Stomach (tissue), 9 donors: ENCODE data around the gene MAN1B1. TPM values are rescaled to one million over a fixed set of nuclear protein-coding genes. Genes with fewer than 3 reads are reported as not detected.

Source experiments
- DNase-seq, 2 donors: peaks; one replicate each; pipeline versions ENCODE4 v3.0.0 to v3.0.0-alpha.2; 2013 to 2019
- H3K27ac ChIP-seq, 5 donors: fragments of 200-600 bp in 4 of 5; sonication (generic) in 4 of 5; one replicate each; pipeline ENCODE4 v1.5.1; 2013 to 2019; ENCODE audit warnings: mild to moderate bottlenecking in 1 of 5, moderate library complexity in 1 of 5
- H3K27me3 ChIP-seq, 3 donors: fragments of 200-600 bp; sonication (generic); one replicate each; pipeline ENCODE4 v1.5.1; 2017 to 2019; ENCODE audit warnings: mixed run types in 1 of 3
- H3K36me3 ChIP-seq, 4 donors: fragments of 200-600 bp; sonication (generic); 1 replicate in 3 of 4; 2 replicates in 1 of 4; pipeline ENCODE4 v1.5.1; 2016 to 2019
- H3K4me1 ChIP-seq, 4 donors: fragments of 200-600 bp; sonication (generic); one replicate each; pipeline ENCODE4 v1.5.1; 2016 to 2019
- H3K4me3 ChIP-seq, 4 donors: fragments of 200-600 bp; sonication (generic) in 3 of 4; one replicate each; pipeline ENCODE4 v1.5.1; 2016 to 2019; ENCODE audit warnings: mild to moderate bottlenecking in 1 of 4
- H3K9me3 ChIP-seq, 4 donors: fragments of 200-600 bp; sonication (generic); one replicate each; pipeline ENCODE4 v1.5.1; 2016 to 2019
- EP300 ChIP-seq: sonication (generic); formaldehyde crosslinking; IDR thresholded peaks from one replicate; pipeline ENCODE4 v1.6.1; 2017; ENCODE audit warnings: antibody characterized with exemption
- POLR2A ChIP-seq, 4 donors: fragments of 450-650 bp; IDR thresholded peaks; one replicate each; pipeline ENCODE4 v1.6.1; 2016; ENCODE audit warnings: antibody characterized with exemption in 4 of 4, control low read depth in 2 of 4, mild to moderate bottlenecking in 1 of 4, moderate library complexity in 1 of 4
- POLR2AphosphoS5 ChIP-seq, 3 donors: sonication (generic); formaldehyde crosslinking; IDR thresholded peaks; one replicate each; pipeline ENCODE4 v1.6.1; 2016; ENCODE audit warnings: antibody characterized with exemption in 3 of 3
- WGBS, 5 donors: extraction: QIAGEN DNeasy Blood & Tissue Kit in 3 of 5; methylation state at CpG; one replicate each; pipeline versions ENCODE4 v1.1.5 to v1.1.7; 2013 to 2018; 5-methylcytosine and 5-hydroxymethylcytosine counted together
- intact Hi-C: fragments of 100-400 bp; cut with DNase I; formaldehyde crosslinking; loops from one replicate; pipeline ENCODE4 v1.15.1; 2023; ENCODE audit warnings: low total_unique reads
- polyA plus RNA-seq, 3 donors: library from polyadenylated mRNA; stranded (reverse); fragments of 200-250 nt; gene quantifications; one replicate each; pipeline ENCODE4 v1.2.3, GENCODE V29; 2013
- total RNA-seq, 5 donors: library from RNA; depleted of rRNA; stranded (reverse); fragments of >200 nt; gene quantifications; one replicate each; pipeline versions ENCODE4 v1.1.0 to v1.2.3, GENCODE V29; 2014 to 2016
- TF ChIP-seq, protein P1 (sequence below), 7 experiments: fragments of 450-650 bp in 4 of 7; fragments of 200-600 bp in 3 of 7; sonication (generic) in 3 of 7; IDR thresholded peaks; one replicate each; pipeline ENCODE4 v1.5.1; 2016 to 2019; ENCODE audit warnings: antibody characterized with exemption in 7 of 7, control low read depth in 2 of 7, mild to moderate bottlenecking in 1 of 7
- donor health status: healthy with polysubstance abuse.
- donor health status: Bipolar disorder and iron deficiency.
- donor health status: healthy.

The MAN1B1 gene
- total and polyA plus RNA-seq, 8 donors: 4.7 to 167 (median 39.8) TPM

GRCh38 chr9:137114220-137114612, 27.4 kb downstream of the MAN1B1 start:
- no peaks in the 10 kb centered on the region for H3K9me3 ChIP-seq
- DNase-seq: peak in 1 of 2 donors; percentile 39
- intact Hi-C loops: loop anchor here (10.0 kb wide), 1 partner anchor 71 kb away; the partner anchor contains the start of genes ANAPC2 and SSNA1
- H3K4me3 ChIP-seq: peak overlapping the region; percentile 76 to 83 (median 78)
- WGBS, 5 donors: 0 to 4% (median 1%) methylated on average over 11 to 45 of the region's 45 CpGs
- TF ChIP-seq POLR2A (IDR thresholded peaks at IDR 0.05) (no peak), POLR2AphosphoS5 (IDR thresholded peaks at IDR 0.05) (no peak), EP300 (no peak)
- TF ChIP-seq, protein P1, sequence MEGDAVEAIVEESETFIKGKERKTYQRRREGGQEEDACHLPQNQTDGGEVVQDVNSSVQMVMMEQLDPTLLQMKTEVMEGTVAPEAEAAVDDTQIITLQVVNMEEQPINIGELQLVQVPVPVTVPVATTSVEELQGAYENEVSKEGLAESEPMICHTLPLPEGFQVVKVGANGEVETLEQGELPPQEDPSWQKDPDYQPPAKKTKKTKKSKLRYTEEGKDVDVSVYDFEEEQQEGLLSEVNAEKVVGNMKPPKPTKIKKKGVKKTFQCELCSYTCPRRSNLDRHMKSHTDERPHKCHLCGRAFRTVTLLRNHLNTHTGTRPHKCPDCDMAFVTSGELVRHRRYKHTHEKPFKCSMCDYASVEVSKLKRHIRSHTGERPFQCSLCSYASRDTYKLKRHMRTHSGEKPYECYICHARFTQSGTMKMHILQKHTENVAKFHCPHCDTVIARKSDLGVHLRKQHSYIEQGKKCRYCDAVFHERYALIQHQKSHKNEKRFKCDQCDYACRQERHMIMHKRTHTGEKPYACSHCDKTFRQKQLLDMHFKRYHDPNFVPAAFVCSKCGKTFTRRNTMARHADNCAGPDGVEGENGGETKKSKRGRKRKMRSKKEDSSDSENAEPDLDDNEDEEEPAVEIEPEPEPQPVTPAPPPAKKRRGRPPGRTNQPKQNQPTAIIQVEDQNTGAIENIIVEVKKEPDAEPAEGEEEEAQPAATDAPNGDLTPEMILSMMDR (IDR thresholded peaks at IDR 0.05): no peak
- H3K4me1 ChIP-seq: peaks cover 8 to 26% (median 22%) of the 10 kb centered on the region in 4 donors
- H3K27ac ChIP-seq: peak overlapping the region in 4 of 5 donors; percentile 5 to 67 (median 48)
- peaks cover 0 to 28% (median 0%) of the 10 kb centered on the region in 3 donors for H3K27me3 ChIP-seq
- H3K36me3 ChIP-seq: peaks cover 3 to 41% (median 39%) of the 10 kb centered on the region in 4 donors

- DNase-seq: peak; percentile 76 to 86
- intact Hi-C loops: loop anchor here (5.0 to 10.0 kb wide), 2 partner anchors 70 to 112 kb away; partner anchors contain the start of genes ANAPC2, CYSRT1, RNF224 and SSNA1
- peak within 1 kb of the TSS in 4 of 5 donors; percentile 5 to 67 (median 48) for H3K27ac ChIP-seq
- H3K36me3 ChIP-seq: peaks cover 3 to 36% (median 33%) of the 10 kb centered on the region in 4 donors
- peak within 1 kb of the TSS; percentile 76 to 83 (median 78) for H3K4me3 ChIP-seq
- H3K27me3 ChIP-seq: peaks cover 0 to 28% (median 0%) of the 10 kb centered on the region in 3 donors
- TF ChIP-seq, protein P1 (IDR thresholded peaks at IDR 0.05): no peak
- peak in 1 of 3 donors; percentile 31 for TF ChIP-seq POLR2AphosphoS5 (IDR thresholded peaks at IDR 0.05)
- no peaks in the 10 kb centered on the region for H3K9me3 ChIP-seq
- H3K4me1 ChIP-seq: peaks cover 8 to 26% (median 22%) of the 10 kb centered on the region in 4 donors
- WGBS, 5 donors: 1 to 9% (median 3%) methylated on average over 19 to 70 of the region's 70 CpGs
Observed at GRCh38 chr9:137114613-137115393, 28.0 kb downstream of the MAN1B1 start, which contains the start of gene DPP7. DPP7 (minus strand) TSS chr9:137114733; CDS start chr9:137114713, 20 bp downstream.

GRCh38 chr9:137115394-137116026, 28.7 kb downstream of the MAN1B1 start:
- Histone ChIP-seq H3K4me3 (peak overlapping the region in 1 of 4 donors; percentile 80), H3K9me3 (no peaks in the 10 kb centered on the region), H3K36me3 (peaks cover 3 to 28% (median 26%) of the 10 kb centered on the region in 4 donors), H3K27me3 (peaks cover 0 to 28% (median 0%) of the 10 kb centered on the region in 3 donors), H3K4me1 (peaks cover 8 to 26% (median 22%) of the 10 kb centered on the region in 4 donors), H3K27ac (no peak overlapping the region)
- TF ChIP-seq EP300 (no peak), POLR2AphosphoS5 (IDR thresholded peaks at IDR 0.05) (no peak), POLR2A (IDR thresholded peaks at IDR 0.05) (no peak)
- TF ChIP-seq, protein P1 (IDR thresholded peaks at IDR 0.05): no peak
- 60 to 74% (median 69%) methylated on average over 14 to 21 of the region's 21 CpGs for WGBS, 5 donors
- intact Hi-C loops: loop anchor here (5.0 to 10.0 kb wide), 2 partner anchors 69 to 112 kb away; partner anchors contain the start of genes ANAPC2, CYSRT1, RNF224 and SSNA1
- no peak for DNase-seq

DNA sequence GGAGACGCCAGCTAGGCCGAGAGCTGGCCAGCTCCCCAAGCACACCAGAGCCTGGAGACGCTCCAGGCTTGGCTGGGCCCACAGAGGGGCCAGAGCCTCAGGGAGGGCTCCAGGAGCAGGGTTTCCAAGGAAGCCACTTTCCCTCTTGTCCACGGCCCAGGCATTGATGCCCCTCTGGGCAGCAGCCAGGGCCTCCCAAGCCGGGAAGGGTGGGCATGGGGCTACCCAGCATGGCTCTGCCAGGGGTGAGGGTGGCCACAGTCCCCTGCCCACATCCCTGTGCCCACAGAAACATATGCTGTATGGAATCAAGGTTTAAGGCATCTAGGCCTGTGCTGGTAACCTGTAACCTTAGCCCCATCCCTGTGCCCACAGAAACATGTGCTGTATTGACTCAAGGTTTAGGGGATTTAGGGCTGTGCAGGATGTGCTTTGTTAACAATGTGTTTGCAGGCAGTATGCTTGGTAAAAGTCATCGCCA, 29.3 kb downstream of the MAN1B1 start:
- peaks cover 0 to 28% (median 0%) of the 10 kb centered on the region in 3 donors for H3K27me3 ChIP-seq
- H3K4me1 ChIP-seq: peaks cover 8 to 26% (median 22%) of the 10 kb centered on the region in 4 donors
- H3K36me3 ChIP-seq: peaks cover 3 to 23% (median 21%) of the 10 kb centered on the region in 4 donors
- no peak overlapping the region for H3K4me3 ChIP-seq
- intact Hi-C loops: loop anchor here (5.0 to 10.0 kb wide), 2 partner anchors 69 to 111 kb away; partner anchors contain the start of genes ANAPC2, CYSRT1, RNF224 and SSNA1
- H3K9me3 ChIP-seq: no peaks in the 10 kb centered on the region
- no peak for DNase-seq
- no peak for TF ChIP-seq EP300
- TF ChIP-seq, protein P1 (IDR thresholded peaks at IDR 0.05): no peak
- TF ChIP-seq POLR2A (IDR thresholded peaks at IDR 0.05): no peak
- no peak for TF ChIP-seq POLR2AphosphoS5 (IDR thresholded peaks at IDR 0.05)
- WGBS, 5 donors: 40 to 66% (median 53%) methylated on average over 4 to 6 of the region's 6 CpGs
- H3K27ac ChIP-seq: no peak overlapping the region
